Glomerular visceral epithelial cell (primary cell): ENCODE results near the gene ZSCAN9.

Experiments
- DNase-seq: peaks from one replicate; pipeline ENCODE4 v3.0.0-alpha.2; 2016; ENCODE audit errors: extremely low spot score

Gene ZSCAN9

GRCh38 chr6:28220257-28221133, 4.6 kb upstream of the ZSCAN9 start:
- DNase-seq: peak; percentile 23

GRCh38 chr6:28224131-28225055, 682 bp upstream of the ZSCAN9 start:
- DNase-seq: no peak

GRCh38 chr6:28226460-28226859, 1.4 kb downstream of the ZSCAN9 start:
- no peak for DNase-seq

GRCh38 chr6:28232785-28233184, 7.7 kb downstream of the ZSCAN9 start:
- no peak for DNase-seq

- DNase-seq: no peak
These were observed 10.9 kb downstream of the ZSCAN9 start for GRCh38 chr6:28235912-28236452.

GRCh38 chr6:28239636-28240035, 14.6 kb downstream of the ZSCAN9 start:
- no peak for DNase-seq

- DNase-seq: no peak
These were observed 15.4 kb downstream of the ZSCAN9 start for GRCh38 chr6:28240471-28240870.

- no peak for DNase-seq
These were observed 18.9 kb downstream of the ZSCAN9 start for GRCh38 chr6:28243946-28244345.

- DNase-seq: no peak
These were observed 20.3 kb downstream of the ZSCAN9 start for GRCh38 chr6:28245206-28245941.

- DNase-seq: no peak
These were observed 23.8 kb downstream of the ZSCAN9 start for GRCh38 chr6:28248916-28249315.

- DNase-seq: no peak
These were observed 25.7 kb downstream of the ZSCAN9 start for GRCh38 chr6:28250747-28251146.

GRCh38 chr6:28251661-28252008, 26.6 kb downstream of the ZSCAN9 start:
- no peak for DNase-seq

GRCh38 chr6:28252009-28252975, 27.2 kb downstream of the ZSCAN9 start, which contains the start of gene ZKSCAN4:
Gene ZKSCAN4 (minus strand): TSS chr6:28252269. CDS start chr6:28251980, 289 bp downstream.
- peak; percentile 87 for DNase-seq

GRCh38 chr6:28254121-28254519, 29.0 kb downstream of the ZSCAN9 start:
- DNase-seq: no peak

- DNase-seq: no peak
These were observed 32.0 kb downstream of the ZSCAN9 start for GRCh38 chr6:28257042-28257441.

GRCh38 chr6:28258877-28259777, 34.1 kb downstream of the ZSCAN9 start, which contains the start of gene NKAPL:
Gene NKAPL (plus strand): TSS chr6:28259297. CDS start chr6:28259372, 75 bp downstream.
- DNase-seq: no peak

GRCh38 chr6:28263922-28264321, 38.8 kb downstream of the ZSCAN9 start:
- DNase-seq: no peak

- no peak for DNase-seq
These were observed 39.8 kb downstream of the ZSCAN9 start for GRCh38 chr6:28264834-28265401.

GRCh38 chr6:28266563-28266961, 41.5 kb downstream of the ZSCAN9 start:
- DNase-seq: no peak
